CD14-positive monocyte (primary cell): ENCODE data around the gene SLC52A3. TPM values are rescaled to one million over a fixed set of nuclear protein-coding genes. Genes with fewer than 3 reads are reported as not detected.

Experiments
- DNase-seq, 3 donors: peaks; one replicate each; pipeline ENCODE4 v3.0.0-alpha.2; 2011 to 2022
- H2AFZ ChIP-seq: 2 replicates; pipeline ENCODE4 v1.6.0; 2012; ENCODE audit warnings: mild to moderate bottlenecking, low read depth, low read length, inconsistent platforms; ENCODE audit not compliant: insufficient read depth, poor library complexity, severe bottlenecking
- H3K27ac ChIP-seq, 2 donors: 1 replicate in 1 of 2; 2 replicates in 1 of 2; pipeline ENCODE4 v1.5.1; 2012 to 2013; ENCODE audit warnings: low read length in 2 of 2, control low read depth in 1 of 2, inconsistent platforms in 1 of 2, low read depth in 1 of 2, mild to moderate bottlenecking in 1 of 2
- H3K27me3 ChIP-seq, 2 donors: one replicate each; pipeline versions ENCODE4 v1.6.0 to v1.6.1; 2011 to 2013; ENCODE audit warnings: low read length in 2 of 2; ENCODE audit not compliant: control insufficient read depth in 2 of 2, insufficient read depth in 2 of 2
- H3K36me3 ChIP-seq, 2 donors: replicated peaks in 1 of 2; 1 replicate in 1 of 2; 2 replicates in 1 of 2; pipeline versions ENCODE4 v1.5.1 to v1.6.1; 2012 to 2013; ENCODE audit warnings: low read length in 2 of 2, control low read depth in 1 of 2, inconsistent platforms in 1 of 2, mild to moderate bottlenecking in 1 of 2; ENCODE audit not compliant: insufficient read depth in 2 of 2, control insufficient read depth in 1 of 2
- H3K4me1 ChIP-seq, 2 donors: 1 replicate in 1 of 2; 2 replicates in 1 of 2; pipeline versions ENCODE4 v1.5.1 to v1.6.1; 2012 to 2013; ENCODE audit warnings: low read length in 2 of 2, control low read depth in 1 of 2, inconsistent platforms in 1 of 2, mild to moderate bottlenecking in 1 of 2, moderate library complexity in 1 of 2; ENCODE audit not compliant: insufficient read depth in 2 of 2, control insufficient read depth in 1 of 2
- H3K4me2 ChIP-seq: replicated peaks from 2 replicates; pipeline ENCODE3; 2012; ENCODE audit warnings: low read length, moderate library complexity, mild to moderate bottlenecking; ENCODE audit not compliant: poor library complexity, severe bottlenecking; ENCODE audit errors: extremely low read depth
- H3K4me3 ChIP-seq, 3 experiments: fragments of 200-600 bp in 1 of 3; sonication (generic) in 1 of 3; replicated peaks in 1 of 3; 1 replicate in 2 of 3; 2 replicates in 1 of 3; pipeline ENCODE4 v1.5.1; 2011 to 2013; ENCODE audit warnings: low read length in 3 of 3, mild to moderate bottlenecking in 3 of 3, control low read depth in 2 of 3, low read depth in 2 of 3, inconsistent platforms in 1 of 3, moderate library complexity in 1 of 3
- H3K79me2 ChIP-seq: 2 replicates; pipeline ENCODE4 v1.6.0; 2012; ENCODE audit warnings: mild to moderate bottlenecking, control low read depth, inconsistent platforms, low read length, moderate library complexity; ENCODE audit not compliant: insufficient read depth
- H3K9ac ChIP-seq: 2 replicates; pipeline ENCODE4 v1.6.0; 2017; ENCODE audit warnings: low read length, mild to moderate bottlenecking; ENCODE audit not compliant: insufficient read depth, poor library complexity, severe bottlenecking
- H3K9me3 ChIP-seq, 2 donors: replicated peaks in 1 of 2; 1 replicate in 1 of 2; 2 replicates in 1 of 2; pipeline versions ENCODE4 v1.5.1 to v1.6.1; 2012 to 2013; ENCODE audit warnings: low read length in 2 of 2, control low read depth in 1 of 2; ENCODE audit not compliant: control insufficient read depth in 1 of 2, insufficient read depth in 1 of 2
- H4K20me1 ChIP-seq: 2 replicates; pipeline ENCODE4 v1.6.0; 2012; ENCODE audit warnings: mild to moderate bottlenecking, low read length, control low read depth, moderate library complexity; ENCODE audit not compliant: insufficient read depth
- H3K27ac Mint-ChIP-seq, 7 donors: one replicate each; pipeline ENCODE4 v1.8.0; 2020; ENCODE audit warnings: mild to moderate bottlenecking in 7 of 7, mixed read lengths in 7 of 7, moderate library complexity in 6 of 7, inconsistent platforms in 2 of 7
- H3K27me3 Mint-ChIP-seq, 3 donors: one replicate each; pipeline ENCODE4 v1.8.0; 2021 to 2022; ENCODE audit warnings: low read depth in 3 of 3, mild to moderate bottlenecking in 3 of 3, mixed read lengths in 3 of 3, moderate library complexity in 3 of 3, inconsistent platforms in 1 of 3
- H3K36me3 Mint-ChIP-seq, 2 donors: one replicate each; pipeline ENCODE4 v1.8.0; 2020; ENCODE audit warnings: mixed read lengths in 2 of 2, inconsistent platforms in 1 of 2, mild to moderate bottlenecking in 1 of 2
- H3K4me1 Mint-ChIP-seq: one replicate; pipeline ENCODE4 v1.8.0; 2020; ENCODE audit warnings: mild to moderate bottlenecking, mixed read lengths
- H3K4me3 Mint-ChIP-seq, 2 donors: one replicate each; pipeline ENCODE4 v1.8.0; 2020; ENCODE audit warnings: mild to moderate bottlenecking in 2 of 2, mixed read lengths in 2 of 2, moderate library complexity in 1 of 2
- H3K9me3 Mint-ChIP-seq, 7 donors: one replicate each; pipeline ENCODE4 v1.8.0; 2020 to 2022; ENCODE audit warnings: mixed read lengths in 7 of 7, mild to moderate bottlenecking in 6 of 7, moderate library complexity in 6 of 7, inconsistent platforms in 2 of 7
- CTCF ChIP-seq: fragments of 200-600 bp; IDR thresholded peaks from one replicate; pipeline ENCODE4 v1.8.0; 2022; ENCODE audit warnings: antibody characterized with exemption, mild to moderate bottlenecking
- WGBS: methylation state at CpG from one replicate; pipeline ENCODE4 v1.1.5; 2013; ENCODE audit warnings: missing lambda C conversion rate; ENCODE audit not compliant: insufficient coverage; 5-methylcytosine and 5-hydroxymethylcytosine counted together
- intact Hi-C, 2 donors: fragments of 100-400 bp; cut with micrococcal nuclease; formaldehyde crosslinking; loops; one replicate each; pipeline versions ENCODE4 v1.15.0 to v1.15.1; 2023
- polyA plus RNA-seq, 3 donors: library from polyadenylated mRNA; depleted of rRNA in 1 of 3; unstranded in 2 of 3; stranded (reverse) in 1 of 3; fragments of 300-500 nt in 2 of 3; fragments of >200 nt in 1 of 3; fragmentation: Illumina TruSeq in 2 of 3; gene quantifications; 1 replicate in 2 of 3; 2 replicates in 1 of 3; pipeline ENCODE4 v1.2.3, GENCODE V29; 2012 to 2021

SLC52A3 gene
- polyA plus RNA-seq, 3 donors: not detected

GRCh38 chr20:717271-717670 lies 51.0 kb downstream of the SLC52A3 start:
- Histone ChIP-seq H3K9ac (no peak overlapping the region), H4K20me1 (no peaks in the 10 kb centered on the region), H3K4me2 (no peak overlapping the region), H3K27me3 (no peaks in the 10 kb centered on the region), H3K27ac (no peak overlapping the region), H3K4me1 (no peaks in the 10 kb centered on the region), H2AFZ (no peak overlapping the region), H3K4me3 (no peak overlapping the region), H3K79me2 (no peaks in the 10 kb centered on the region), H3K9me3 (peaks cover 5 to 7% of the 10 kb centered on the region in 2 donors), H3K36me3 (no peaks in the 10 kb centered on the region)
- H3K9me3 Mint-ChIP-seq: peaks cover 0 to 12% (median 10%) of the 10 kb centered on the region in 7 donors
- H3K27me3 Mint-ChIP-seq: peaks cover 6 to 15% (median 8%) of the 10 kb centered on the region in 3 donors
- no peak for DNase-seq
- H3K4me1 Mint-ChIP-seq: no peaks in the 10 kb centered on the region
- H3K36me3 Mint-ChIP-seq: no peaks in the 10 kb centered on the region
- TF ChIP-seq CTCF: no peak
- no peak overlapping the region for H3K4me3 Mint-ChIP-seq
- intact Hi-C loops: no loop called here
- 81% methylated on average over 7 of the region's 7 CpGs for WGBS
- H3K27ac Mint-ChIP-seq: no peak overlapping the region

- no peak for TF ChIP-seq CTCF
- no peak overlapping the region for H3K4me3 ChIP-seq
- peaks cover 10 to 13% of the 10 kb centered on the region in 2 donors for H3K9me3 ChIP-seq
- H3K4me1 ChIP-seq: no peaks in the 10 kb centered on the region
- no peaks in the 10 kb centered on the region for H3K79me2 ChIP-seq
- no peak overlapping the region for H3K9ac ChIP-seq
- Mint-ChIP-seq H3K36me3 (peaks cover under 1% of the 10 kb centered on the region in 2 donors), H3K4me1 (no peaks in the 10 kb centered on the region), H3K9me3 (peaks cover under 1 to 22% (median 13%) of the 10 kb centered on the region in 7 donors), H3K27ac (no peak overlapping the region), H3K4me3 (no peak overlapping the region), H3K27me3 (peaks cover 19 to 36% (median 25%) of the 10 kb centered on the region in 3 donors)
- intact Hi-C loops: no loop called here
- H3K27ac ChIP-seq: no peak overlapping the region
- no peaks in the 10 kb centered on the region for H4K20me1 ChIP-seq
- no CpG with 5 or more reads among the region's 2 CpGs for WGBS
- no peaks in the 10 kb centered on the region for H3K36me3 ChIP-seq
- no peak overlapping the region for H2AFZ ChIP-seq
- no peak for DNase-seq
- H3K27me3 ChIP-seq: peaks cover 11 to 20% of the 10 kb centered on the region in 2 donors
- no peak overlapping the region for H3K4me2 ChIP-seq
These were observed 53.8 kb downstream of the SLC52A3 start for GRCh38 chr20:714453-714852.
